Left ventricle myocardium inferior (tissue), 1 donor: ENCODE measurements around the gene FREM1. TPM values are rescaled to one million over a fixed set of nuclear protein-coding genes. Genes with fewer than 3 reads are reported as not detected.

Experiments
- DNase-seq: peaks from one replicate; pipeline ENCODE4 v3.0.0-alpha.2; 2020
- H3K27ac ChIP-seq: fragments of 200-600 bp; replicated peaks from 2 replicates; pipeline ENCODE4 v1.8.0; 2021
- H3K27me3 ChIP-seq: fragments of 200-600 bp; 2 replicates; pipeline ENCODE4 v1.8.0; 2021; ENCODE audit warnings: low read depth
- H3K36me3 ChIP-seq: fragments of 200-600 bp; 2 replicates; pipeline ENCODE4 v1.8.0; 2021
- H3K4me1 ChIP-seq: fragments of 200-600 bp; 2 replicates; pipeline ENCODE4 v1.8.0; 2021
- H3K4me3 ChIP-seq: fragments of 200-600 bp; 2 replicates; pipeline ENCODE4 v1.8.0; 2021; ENCODE audit warnings: mild to moderate bottlenecking, moderate library complexity
- H3K9me3 ChIP-seq: fragments of 200-600 bp; replicated peaks from 2 replicates; pipeline ENCODE4 v1.8.0; 2021
- intact Hi-C: fragments of 100-400 bp; cut with micrococcal nuclease; formaldehyde crosslinking; loops from one replicate; pipeline ENCODE4 v1.11.0; 2022
- total RNA-seq: library from RNA; stranded (reverse); fragmentation: NEBNext Ultra II Directional; extraction: Animal tissue kit (Norgen Biotek cat#: 25700); gene quantifications from one replicate; pipeline ENCODE4 v1.2.1, GENCODE V29; 2021
- TF ChIP-seq, protein P1 (sequence below): fragments of 200-600 bp; IDR thresholded peaks from 2 replicates; pipeline ENCODE4 v1.8.0; 2021; ENCODE audit warnings: antibody characterized with exemption, mild to moderate bottlenecking, borderline replicate concordance
- donor health status: DM: no; HTN: yes; CAD: no; lungs with severe emphysema.

The FREM1 gene
- total RNA-seq, 1 donor from 2014 or later, result 3.0 TPM

DNA sequence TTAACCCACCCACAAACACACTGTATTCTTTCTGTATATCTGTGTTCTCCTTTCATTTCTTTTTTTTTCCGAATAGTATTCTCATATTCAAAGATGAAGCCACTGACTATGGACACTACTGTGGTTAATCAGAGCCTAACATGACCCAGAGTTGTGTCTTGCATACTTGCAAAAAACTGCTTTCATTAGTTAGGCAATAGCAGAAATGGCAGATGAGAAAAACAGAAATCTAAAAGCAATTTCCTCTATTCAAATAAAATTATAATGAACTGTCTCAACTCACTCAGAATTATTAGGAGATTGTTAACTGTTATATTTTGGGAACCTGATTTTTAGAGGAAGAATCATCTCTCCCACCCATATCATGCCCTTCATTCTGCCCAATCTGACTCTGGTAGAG, 45.9 kb downstream of the FREM1 start:
- no peaks in the 10 kb centered on the region for H3K27me3 ChIP-seq
- TF ChIP-seq, protein P1, sequence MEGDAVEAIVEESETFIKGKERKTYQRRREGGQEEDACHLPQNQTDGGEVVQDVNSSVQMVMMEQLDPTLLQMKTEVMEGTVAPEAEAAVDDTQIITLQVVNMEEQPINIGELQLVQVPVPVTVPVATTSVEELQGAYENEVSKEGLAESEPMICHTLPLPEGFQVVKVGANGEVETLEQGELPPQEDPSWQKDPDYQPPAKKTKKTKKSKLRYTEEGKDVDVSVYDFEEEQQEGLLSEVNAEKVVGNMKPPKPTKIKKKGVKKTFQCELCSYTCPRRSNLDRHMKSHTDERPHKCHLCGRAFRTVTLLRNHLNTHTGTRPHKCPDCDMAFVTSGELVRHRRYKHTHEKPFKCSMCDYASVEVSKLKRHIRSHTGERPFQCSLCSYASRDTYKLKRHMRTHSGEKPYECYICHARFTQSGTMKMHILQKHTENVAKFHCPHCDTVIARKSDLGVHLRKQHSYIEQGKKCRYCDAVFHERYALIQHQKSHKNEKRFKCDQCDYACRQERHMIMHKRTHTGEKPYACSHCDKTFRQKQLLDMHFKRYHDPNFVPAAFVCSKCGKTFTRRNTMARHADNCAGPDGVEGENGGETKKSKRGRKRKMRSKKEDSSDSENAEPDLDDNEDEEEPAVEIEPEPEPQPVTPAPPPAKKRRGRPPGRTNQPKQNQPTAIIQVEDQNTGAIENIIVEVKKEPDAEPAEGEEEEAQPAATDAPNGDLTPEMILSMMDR, result no peak
- no peaks in the 10 kb centered on the region for H3K36me3 ChIP-seq
- no peaks in the 10 kb centered on the region for H3K4me1 ChIP-seq
- H3K9me3 ChIP-seq, result no peaks in the 10 kb centered on the region
- intact Hi-C loops, result no loop called here
- no peak overlapping the region for H3K4me3 ChIP-seq
- peak overlapping the region; percentile 16 for H3K27ac ChIP-seq
- no peak for DNase-seq

DNA sequence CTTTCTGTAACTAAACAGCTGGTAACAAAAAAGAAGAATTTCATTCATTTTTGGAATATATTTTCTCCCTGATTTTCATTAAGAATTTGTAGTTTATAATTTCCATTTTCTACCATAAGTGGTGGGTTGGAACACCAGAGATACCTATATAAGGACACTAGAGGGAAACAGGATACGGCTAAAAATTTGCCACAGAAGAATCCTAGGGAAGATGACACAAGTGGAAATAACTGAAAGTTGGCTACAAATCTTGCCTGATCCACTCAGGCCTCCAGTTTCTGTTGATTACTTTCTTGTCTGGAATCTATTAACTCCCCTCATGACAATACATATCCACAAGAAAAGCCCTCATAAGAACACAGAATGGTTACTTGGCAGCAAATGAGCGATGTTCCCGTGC, 46.8 kb downstream of the FREM1 start:
- no peak for DNase-seq
- H3K9me3 ChIP-seq, result no peaks in the 10 kb centered on the region
- no peaks in the 10 kb centered on the region for H3K4me1 ChIP-seq
- TF ChIP-seq, protein P1, result no peak
- intact Hi-C loops, result no loop called here
- no peak overlapping the region for H3K4me3 ChIP-seq
- H3K27me3 ChIP-seq, result no peaks in the 10 kb centered on the region
- peak overlapping the region; percentile 16 for H3K27ac ChIP-seq
- H3K36me3 ChIP-seq, result no peaks in the 10 kb centered on the region

GRCh38 chr9:14857449-14858305, 52.6 kb downstream of the FREM1 start:
- intact Hi-C loops, result no loop called here

DNA sequence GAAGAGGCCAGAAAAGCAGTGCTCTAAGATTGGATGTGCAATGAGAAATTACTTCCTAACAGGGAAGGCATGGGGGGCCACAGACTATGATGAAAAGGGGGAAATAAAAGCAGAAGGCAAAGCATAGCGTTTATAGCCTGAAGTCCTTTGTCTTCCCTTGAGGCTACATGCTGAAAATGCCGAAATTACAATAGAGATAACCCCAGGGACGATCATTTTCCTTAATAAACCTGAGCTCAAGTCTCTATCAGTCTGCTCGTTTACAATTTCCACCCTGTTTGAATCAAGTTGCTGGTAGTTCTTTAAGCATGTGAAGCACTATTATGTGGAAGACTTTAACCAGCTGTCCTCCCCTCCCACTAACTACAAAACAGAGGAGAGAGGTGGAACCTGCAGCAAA, 60.4 kb downstream of the FREM1 start:
- Histone ChIP-seq H3K9me3 (no peaks in the 10 kb centered on the region), H3K27me3 (no peaks in the 10 kb centered on the region), H3K4me3 (no peak overlapping the region), H3K4me1 (no peaks in the 10 kb centered on the region), H3K36me3 (no peaks in the 10 kb centered on the region), H3K27ac (no peak overlapping the region)
- intact Hi-C loops, result no loop called here
- no peak for DNase-seq
- TF ChIP-seq, protein P1, result no peak

More at GRCh38 chr9:14857449-14858305, 52.6 kb downstream of the FREM1 start:
- Histone ChIP-seq H3K4me1 (no peaks in the 10 kb centered on the region), H3K27me3 (no peaks in the 10 kb centered on the region), H3K9me3 (no peaks in the 10 kb centered on the region), H3K36me3 (no peaks in the 10 kb centered on the region), H3K4me3 (no peak overlapping the region), H3K27ac (no peak overlapping the region)
- no peak for DNase-seq
- TF ChIP-seq, protein P1, result no peak

GRCh38 chr9:14849296-14849695, 60.9 kb downstream of the FREM1 start:
- H3K4me1 ChIP-seq, result no peaks in the 10 kb centered on the region
- no peaks in the 10 kb centered on the region for H3K9me3 ChIP-seq
- intact Hi-C loops, result no loop called here
- TF ChIP-seq, protein P1, result no peak
- H3K27ac ChIP-seq, result no peak overlapping the region
- H3K27me3 ChIP-seq, result no peaks in the 10 kb centered on the region
- H3K36me3 ChIP-seq, result no peaks in the 10 kb centered on the region
- DNase-seq, result no peak
- H3K4me3 ChIP-seq, result no peak overlapping the region
